K562 (cell line): Measurements from ENCODE around the gene ADIPOR2. TPM values are rescaled to one million over a fixed set of nuclear protein-coding genes. Genes with fewer than 3 reads are reported as not detected.

Experiments
- ATAC-seq: fragments of 200-7000 bp; cut with Tn5 transposase; 3 replicates; pipeline ENCODE4 v1.9.1; 2020; ENCODE audit warnings: moderate library complexity
- BruUV-seq: library from RNA; stranded (reverse); fragments of 400-500 nt; replicated peaks from 2 replicates; lab custom pipeline; 2021; lab: Mats Ljungman, UMichigan
- CTCF ChIA-PET: fragments of 300-600 bp; formaldehyde crosslinking; extraction: SDS; loops from one replicate; lab custom pipeline; 2021; ENCODE audit warnings: low intra/inter-chr PET ratio; lab: Yijun Ruan, JAX
- POLR2A ChIA-PET: fragments of 300-600, 350-650 bp; sonication (Branson Sonifier 250); formaldehyde crosslinking; extraction: SDS; loops from one replicate; lab custom pipeline; 2021; ENCODE audit warnings: antibody characterized with exemption, inconsistent platforms; lab: Yijun Ruan, JAX
- DNase-seq, 4 experiments: peaks; one replicate each; pipeline versions ENCODE4 v3.0.0 to v3.0.0-alpha.2; 2011 to 2018; ENCODE audit warnings: low spot score in 3 of 4, mixed read lengths in 3 of 4; ENCODE audit errors: extremely low read depth in 1 of 4
- FAIRE-seq: peaks from 2 replicates; lab custom pipeline; 2011; peaks lifted over from hg19 to GRCh38; lab: Jason Lieb, UNC
- H2AFZ ChIP-seq: 2 replicates; pipeline ENCODE4 v1.6.0; 2011; ENCODE audit warnings: low read depth, low read length, control low read depth, inconsistent platforms
- H3K27ac ChIP-seq: fragments of 200-600 bp; 3 replicates; pipeline ENCODE4 v1.8.0; 2011; ENCODE audit warnings: low read depth, mild to moderate bottlenecking, control low read depth, inconsistent platforms, low read length, moderate library complexity, mixed read lengths; ENCODE audit errors: extremely low read depth
- H3K27me3 ChIP-seq, 2 experiments: fragments of 300-600 bp in 1 of 2; 2 replicates in 1 of 2; 3 replicates in 1 of 2; pipeline versions ENCODE4 v1.6.0 to v1.8.0; 2011; ENCODE audit warnings: inconsistent platforms in 2 of 2, low read length in 2 of 2, mild to moderate bottlenecking in 1 of 2, mixed read lengths in 1 of 2, moderate library complexity in 1 of 2; ENCODE audit not compliant: control insufficient read depth in 2 of 2, insufficient read depth in 2 of 2
- H3K36me3 ChIP-seq: fragments of 300-600 bp; 3 replicates; pipeline ENCODE4 v1.8.0; 2011; ENCODE audit warnings: mild to moderate bottlenecking, low read length, inconsistent platforms; ENCODE audit not compliant: control insufficient read depth, insufficient read depth
- H3K4me1 ChIP-seq, 2 experiments: fragments of 200-600 bp in 1 of 2; replicated peaks in 1 of 2; 2 replicates in 1 of 2; 3 replicates in 1 of 2; pipeline versions ENCODE4 v1.5.1 to v1.8.0; 2011; ENCODE audit warnings: inconsistent platforms in 2 of 2, low read length in 2 of 2, mild to moderate bottlenecking in 1 of 2, mixed read lengths in 1 of 2, moderate library complexity in 1 of 2; ENCODE audit not compliant: control insufficient read depth in 2 of 2, insufficient read depth in 2 of 2
- H3K4me2 ChIP-seq: 2 replicates; pipeline ENCODE4 v1.6.1; 2011; ENCODE audit warnings: low read length, control low read depth, inconsistent platforms, mixed read lengths; ENCODE audit not compliant: insufficient read depth
- H3K4me3 ChIP-seq: fragments of 200-600 bp; sonication (generic), shearing (Covaris generic); 2 replicates; pipeline ENCODE4 v1.5.1; 2016; ENCODE audit warnings: control low read depth, inconsistent platforms
- H3K79me2 ChIP-seq: fragments of 200-600 bp; 3 replicates; pipeline ENCODE4 v1.8.0; 2011; ENCODE audit warnings: low read length, inconsistent platforms; ENCODE audit not compliant: control insufficient read depth, insufficient read depth
- H3K9ac ChIP-seq, 2 experiments: 2 replicates each; pipeline versions ENCODE4 v1.6.0 to v1.6.1; 2011; ENCODE audit warnings: low read depth in 2 of 2, low read length in 2 of 2, control low read depth in 1 of 2, inconsistent platforms in 1 of 2, mild to moderate bottlenecking in 1 of 2, mixed read lengths in 1 of 2; ENCODE audit not compliant: insufficient read depth in 1 of 2
- H3K9me1 ChIP-seq: one replicate; pipeline ENCODE4 v1.6.0; 2011; ENCODE audit warnings: inconsistent platforms, mild to moderate bottlenecking, low read length, moderate library complexity; ENCODE audit not compliant: control insufficient read depth, insufficient read depth
- H3K9me3 ChIP-seq: replicated peaks from 2 replicates; pipeline ENCODE4 v1.5.1; 2011; ENCODE audit warnings: low read depth, low read length, inconsistent platforms; ENCODE audit not compliant: control insufficient read depth, insufficient read depth
- H4K20me1 ChIP-seq: replicated peaks from 2 replicates; pipeline ENCODE4 v1.6.1; 2011; ENCODE audit warnings: low read length, inconsistent platforms, mixed read lengths; ENCODE audit not compliant: control insufficient read depth, insufficient read depth
- MAFG ChIP-seq: fragments of 450-650 bp; conservative IDR thresholded peaks from 2 replicates; pipeline ENCODE4 v1.6.1; 2016; ENCODE audit warnings: missing genetic modification characterization, missing compliant biosample characterization
- SMARCC2 ChIP-seq: fragments of 450-650 bp; IDR thresholded peaks from 2 replicates; pipeline ENCODE4 v1.6.1; 2017; ENCODE audit warnings: antibody characterized with exemption, moderate library complexity, mild to moderate bottlenecking, low read depth
- ZFX ChIP-seq: sonication (generic); formaldehyde crosslinking; IDR thresholded peaks from 2 replicates; pipeline ENCODE4 v1.8.0; 2022; ENCODE audit warnings: mild to moderate bottlenecking, missing genetic modification reagents, moderate library complexity
- WGBS: fragments of 100-300 bp; shearing (Covaris generic); methylation state at CpG from one replicate; pipeline ENCODE4 v1.1.6; 2016; ENCODE audit warnings: low coverage, mixed read lengths; ENCODE audit not compliant: insufficient coverage; ENCODE audit errors: missing lambda C conversion rate; 5-methylcytosine and 5-hydroxymethylcytosine counted together
- in situ Hi-C: fragments of 300-500 bp; cut with MboI; formaldehyde crosslinking; loops from 4 replicates; pipeline ENCODE4 v1.15.0; 2018; ENCODE audit warnings: inconsistent platforms, mixed read lengths
- intact Hi-C: fragments of 100-400 bp; cut with micrococcal nuclease; formaldehyde crosslinking; loops from 2 replicates; pipeline ENCODE4 v1.14.2; 2022
- polyA plus RNA-seq, 8 experiments: library from polyadenylated mRNA; depleted of rRNA in 4 of 8; stranded (reverse) in 5 of 8; unstranded in 3 of 8; fragments of >200 nt; fragmentation: Nextera tagmentation in 2 of 8; fragmentation: Illumina TruSeq in 1 of 8; extraction: Ambion mirVana in 2 of 8; extraction: Trizol in 1 of 8; gene quantifications; 2 replicates each; pipeline versions ENCODE4 v1.2.1 to v1.2.3, GENCODE V29; 2011 to 2014; ENCODE audit warnings: inconsistent platforms in 1 of 8, missing spikeins in 1 of 8
- total RNA-seq, 7 experiments: library from RNA; depleted of rRNA in 6 of 7; stranded (reverse); fragments of >200 nt in 6 of 7; fragmentation: Illumina TruSeq in 2 of 7; extraction: Trizol in 2 of 7; gene quantifications; 2 replicates each; pipeline versions ENCODE4 v1.2.1 to v1.2.3, GENCODE V29; 2011 to 2021; ENCODE audit warnings: low replicate concordance in 1 of 7
- TF ChIP-seq, protein P1 (sequence below), 2 experiments: fragments of 450-650 bp in 1 of 2; sonication (generic) in 1 of 2; formaldehyde crosslinking in 1 of 2; IDR thresholded peaks in 1 of 2; conservative IDR thresholded peaks in 1 of 2; 2 replicates each; pipeline versions ENCODE4 v1.6.1 to v1.8.1; 2016 to 2023; ENCODE audit warnings: mild to moderate bottlenecking in 2 of 2, moderate library complexity in 2 of 2, inconsistent platforms in 1 of 2, missing genetic modification reagents in 1 of 2

ADIPOR2 gene
- total and polyA plus RNA-seq, 9 of the 15 experiments (the other 6 are each of a cell fraction or from before 2014, with no cell fraction given) = 10.9 to 63.5 (median 46.0) TPM

DNA sequence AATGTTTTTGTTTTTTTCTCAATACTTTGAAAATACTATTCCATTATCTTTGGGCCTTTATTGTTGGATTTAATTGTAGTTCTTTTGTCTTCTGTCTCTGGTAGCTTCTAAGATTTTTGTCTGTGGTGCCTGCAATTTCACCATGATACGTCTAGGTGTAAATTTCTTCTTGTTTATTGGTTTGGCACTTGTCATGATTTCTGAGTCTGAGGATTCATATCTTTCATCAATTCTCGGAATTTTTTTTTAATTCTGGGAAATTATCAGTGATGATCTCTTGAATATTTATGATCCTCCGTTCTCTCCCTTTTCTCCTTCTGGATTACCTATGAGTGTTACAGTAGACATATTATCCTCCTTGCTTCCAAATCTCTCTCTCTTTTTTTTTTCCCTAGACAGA lies 14.8 kb upstream of the ADIPOR2 start:
- no peak for ATAC-seq
- Histone ChIP-seq H3K9me3 (no peaks in the 10 kb centered on the region), H3K27me3 (no peaks in the 10 kb centered on the region), H3K36me3 (no peaks in the 10 kb centered on the region), H3K27ac (no peak overlapping the region), H3K4me3 (no peak overlapping the region), H3K4me2 (no peak overlapping the region), H3K4me1 (no peaks in the 10 kb centered on the region), H3K9ac (no peak overlapping the region), H2AFZ (no peak overlapping the region), H4K20me1 (no peaks in the 10 kb centered on the region), H3K79me2 (no peaks in the 10 kb centered on the region)
- WGBS = 57% methylated on average over 3 of the region's 3 CpGs
- CTCF ChIA-PET = no interaction called here
- BruUV-seq = no TSS peak
- intact Hi-C loops (no loop called here), in situ Hi-C loops (no loop called here)
- FAIRE-seq = no peak
- TF ChIP-seq SMARCC2 (no peak), ZFX (no peak), MAFG (tag) (no peak)
- TF ChIP-seq, protein P1, sequence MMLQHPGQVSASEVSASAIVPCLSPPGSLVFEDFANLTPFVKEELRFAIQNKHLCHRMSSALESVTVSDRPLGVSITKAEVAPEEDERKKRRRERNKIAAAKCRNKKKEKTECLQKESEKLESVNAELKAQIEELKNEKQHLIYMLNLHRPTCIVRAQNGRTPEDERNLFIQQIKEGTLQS (IDR thresholded peaks at IDR 0.05) = no peak
- TF ChIP-seq, protein P1 (CRISPR knock-in tag; conservative IDR thresholded peaks at IDR 0.05) = no peak
- TF ChIP-seq, all 486 proteins: peak for 0
- POLR2A ChIA-PET = interaction anchor here (1.1 kb wide), 1 partner anchor 18 kb away, joined by 3 read pairs; no protein-coding TSS in a partner anchor
- no peak for DNase-seq
- no peaks in the 10 kb centered on the region for H3K9me1 ChIP-seq
